T1000 (cell line): Measurements from ENCODE around the gene GABRB3.
"Not testable (repeated sequence)": the region's sequence is repeated elsewhere in the genome, so short reads cannot be mapped to it uniquely, and the experiment has no call there.

Experiments used
- DNase-seq: peaks from one replicate; lab custom pipeline; 2025; ENCODE audit warnings: mixed read lengths; lab: John Stamatoyannopoulos, UW

Gene GABRB3

DNA sequence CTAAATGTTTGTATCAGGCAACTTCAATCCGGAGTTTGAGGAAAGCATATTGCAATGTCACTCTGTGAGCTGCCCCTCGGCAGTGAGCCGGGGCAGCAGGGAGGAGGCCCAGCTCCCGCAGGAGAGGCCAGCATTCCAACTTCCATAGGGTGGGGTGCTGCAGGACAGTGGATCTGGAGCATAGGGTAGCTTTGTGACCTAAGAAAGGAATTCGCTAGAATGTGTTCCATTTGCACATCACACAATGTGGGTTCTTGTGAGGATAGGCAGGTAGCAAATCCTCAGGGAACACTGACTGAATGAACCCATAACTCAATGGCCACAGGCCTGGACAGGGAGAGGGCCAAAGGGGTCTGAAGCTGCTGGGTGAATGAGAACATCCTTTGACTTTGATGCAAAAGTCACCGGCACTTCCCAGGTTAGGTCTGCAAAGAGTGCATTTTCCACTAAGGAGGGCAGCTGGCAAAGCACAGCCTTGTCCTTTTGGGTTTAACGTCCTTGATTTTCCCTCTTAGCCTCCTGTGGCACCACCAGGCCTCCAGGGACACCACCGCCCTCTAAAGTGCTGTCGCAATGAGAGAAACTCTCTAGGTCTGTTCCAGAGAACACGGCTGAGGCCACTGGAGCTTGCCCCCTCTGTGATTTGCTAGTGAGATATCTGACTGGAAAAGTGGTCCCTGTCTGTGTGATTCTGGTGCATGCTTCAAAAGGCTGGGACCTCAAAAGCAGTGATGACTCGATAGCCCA lies 36.2 kb downstream of the GABRB3 start:
- no peak for DNase-seq

DNA sequence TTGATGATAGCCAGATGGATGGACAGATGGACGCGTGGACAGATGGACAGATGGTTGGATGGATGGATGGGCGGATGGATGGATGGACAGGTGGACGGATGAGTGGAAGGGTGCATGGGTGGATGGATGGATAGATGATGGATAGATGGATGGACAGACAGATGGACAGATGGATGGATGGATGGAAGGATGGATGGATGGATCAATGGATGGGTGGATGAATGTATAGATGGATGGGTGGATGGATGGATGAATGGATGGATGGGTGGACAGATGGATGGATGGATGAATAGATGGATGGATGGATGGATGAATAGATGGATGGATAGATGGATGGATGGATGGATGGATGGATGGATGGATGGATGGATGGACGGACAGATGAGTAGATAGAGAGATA lies 40.9 kb downstream of the GABRB3 start:
- DNase-seq = no peak

DNA sequence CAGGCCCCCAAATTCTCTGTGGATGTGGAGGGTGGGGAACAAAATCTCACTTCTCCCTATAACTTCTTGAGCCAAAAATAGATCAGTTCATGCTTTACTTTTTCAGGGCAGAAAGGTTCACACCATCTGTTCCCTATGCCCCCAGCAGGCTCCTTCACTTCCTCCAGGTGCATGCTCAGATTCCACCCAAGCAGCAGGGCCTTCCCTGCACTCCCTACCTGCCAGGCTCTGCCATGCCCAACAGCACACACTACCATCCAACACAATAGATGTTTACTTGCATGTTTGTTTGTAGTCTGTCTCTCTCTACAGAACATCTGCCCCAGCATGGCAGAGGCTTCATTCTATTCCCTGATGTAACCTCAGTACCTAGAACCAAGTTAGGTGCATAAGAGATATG lies 43.3 kb downstream of the GABRB3 start:
- no peak for DNase-seq

DNA sequence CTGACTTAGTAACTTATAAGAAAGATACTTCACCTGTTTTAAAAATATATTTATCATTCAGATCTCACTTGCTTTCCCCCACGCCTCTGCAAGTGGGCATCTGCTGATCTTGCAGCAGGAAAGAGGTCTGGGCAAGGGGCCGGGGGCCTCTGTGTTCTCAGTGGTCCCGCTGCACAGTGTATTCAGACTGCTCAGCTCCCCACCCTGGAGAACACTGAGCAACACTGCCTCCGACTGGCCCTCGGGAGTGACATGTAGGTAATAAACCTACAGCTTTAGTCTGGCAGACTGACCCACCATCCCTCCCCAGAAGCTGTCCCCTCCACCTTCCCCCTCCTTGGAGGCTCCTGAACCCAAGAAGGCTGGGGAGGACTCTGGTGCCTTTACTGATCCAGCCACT lies 43.8 kb downstream of the GABRB3 start:
- DNase-seq = no peak

DNA sequence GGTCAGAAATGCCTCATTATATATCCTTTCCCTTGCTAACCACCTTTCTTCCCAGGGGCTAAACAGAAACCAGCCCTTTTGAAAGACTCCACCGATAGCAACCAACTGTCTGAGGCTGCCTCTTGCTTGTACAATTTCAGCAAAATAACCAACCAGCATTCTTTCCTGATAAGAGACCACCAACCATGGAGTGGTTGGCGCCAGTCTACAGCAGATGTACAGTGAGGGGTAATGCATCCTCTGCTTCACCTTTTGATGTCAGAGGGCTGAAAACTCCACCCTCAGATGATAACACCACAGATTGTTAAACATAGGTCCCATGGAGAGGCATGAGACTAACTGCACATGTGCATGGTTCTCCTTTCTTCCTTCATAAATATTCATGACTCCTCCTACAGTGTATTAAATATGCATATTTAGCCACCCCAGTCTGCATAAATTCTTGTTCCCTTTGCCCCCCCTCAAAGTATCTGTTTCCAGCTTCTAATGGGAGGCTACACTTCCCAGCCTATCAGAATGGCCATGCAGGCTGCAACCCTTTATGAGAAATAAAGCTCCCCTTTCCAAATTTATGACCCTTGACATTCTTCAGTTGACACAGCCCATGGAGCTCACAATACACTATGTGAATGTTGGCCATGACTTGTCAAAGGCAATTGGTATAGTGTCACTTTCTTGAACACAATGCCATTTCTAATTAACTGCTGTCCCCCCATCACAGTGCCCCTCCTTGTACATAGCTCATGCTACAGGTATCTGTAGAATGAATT lies 48.3 kb downstream of the GABRB3 start:
- no peak for DNase-seq

DNA sequence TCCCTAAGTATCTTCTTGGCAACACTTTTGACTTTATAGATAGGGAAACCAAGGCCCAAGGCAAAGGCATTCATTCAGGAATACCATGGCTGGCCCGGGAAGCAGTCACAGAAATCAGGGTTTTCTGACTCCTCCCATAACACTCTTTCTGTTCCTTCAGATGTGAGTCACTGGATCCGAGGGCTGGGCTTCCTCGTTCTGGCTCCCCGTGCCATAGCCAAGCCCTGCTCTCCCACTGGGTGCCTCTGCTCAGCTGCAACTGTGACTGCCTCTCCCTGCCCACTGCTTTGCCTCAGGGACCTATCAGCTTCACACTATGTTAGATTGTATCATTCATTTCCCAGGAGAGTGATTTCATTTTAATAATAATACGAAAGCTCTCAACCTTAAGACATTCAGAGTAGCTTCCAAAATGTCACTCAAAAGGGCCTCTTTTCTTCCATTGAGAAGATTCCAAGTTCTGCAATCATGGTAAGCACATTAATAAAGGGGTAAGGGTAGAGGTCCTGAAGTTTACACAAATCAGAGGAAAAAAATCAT lies 50.2 kb downstream of the GABRB3 start:
- no peak for DNase-seq

DNA sequence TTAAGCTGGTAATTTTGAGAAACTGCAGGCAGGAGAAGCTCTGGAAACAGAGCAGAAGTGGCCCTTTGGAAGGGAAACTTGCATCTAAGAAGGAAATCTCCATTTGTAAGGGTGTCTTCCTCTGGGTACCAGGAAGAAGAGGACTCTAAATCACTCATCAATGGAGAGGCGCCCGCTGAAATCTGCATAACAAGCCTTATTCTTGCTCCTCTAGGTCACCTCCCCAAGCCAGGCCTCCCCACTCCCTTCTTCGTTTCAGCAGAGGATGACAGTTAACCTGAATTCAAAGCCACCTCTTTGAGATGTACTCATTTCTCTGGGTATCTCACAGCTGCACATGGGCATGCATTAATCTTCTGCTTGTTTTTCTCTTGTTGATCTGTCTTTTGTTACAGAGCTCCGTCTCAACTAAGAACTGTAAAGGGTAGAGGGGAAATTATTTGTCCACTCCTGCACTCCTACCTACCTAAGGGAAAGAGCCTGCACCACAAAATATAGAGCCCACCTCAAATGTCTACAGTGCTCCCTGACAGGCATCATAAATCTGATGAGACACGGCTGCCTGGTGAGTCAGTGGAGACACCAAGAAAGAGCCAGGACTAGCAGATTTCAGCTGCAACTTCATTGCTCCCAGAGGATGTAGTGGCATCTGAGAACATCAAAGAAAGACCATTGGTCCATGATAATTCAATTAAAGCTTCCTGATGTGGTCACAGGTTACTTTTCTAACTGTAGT lies 51.5 kb downstream of the GABRB3 start:
- DNase-seq = no peak

DNA sequence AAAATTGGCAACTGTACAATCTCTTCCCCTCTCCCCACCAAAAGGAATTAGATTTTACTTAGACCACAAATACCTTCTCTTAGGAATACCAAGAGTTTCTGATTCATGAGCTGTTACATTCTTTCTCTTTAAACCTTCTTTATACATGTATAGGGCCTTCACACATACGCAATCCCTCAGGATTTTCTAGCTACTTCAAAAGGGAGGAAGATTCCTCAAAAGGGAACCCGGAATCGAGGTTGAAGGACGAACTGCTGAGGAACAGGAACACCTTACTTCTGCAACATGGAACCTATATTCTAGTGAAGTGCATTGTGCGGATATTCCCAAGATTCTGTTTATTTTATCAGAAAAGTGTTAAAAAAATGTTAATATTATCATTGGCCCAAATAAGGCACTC lies 52.3 kb downstream of the GABRB3 start:
- no peak for DNase-seq

DNA sequence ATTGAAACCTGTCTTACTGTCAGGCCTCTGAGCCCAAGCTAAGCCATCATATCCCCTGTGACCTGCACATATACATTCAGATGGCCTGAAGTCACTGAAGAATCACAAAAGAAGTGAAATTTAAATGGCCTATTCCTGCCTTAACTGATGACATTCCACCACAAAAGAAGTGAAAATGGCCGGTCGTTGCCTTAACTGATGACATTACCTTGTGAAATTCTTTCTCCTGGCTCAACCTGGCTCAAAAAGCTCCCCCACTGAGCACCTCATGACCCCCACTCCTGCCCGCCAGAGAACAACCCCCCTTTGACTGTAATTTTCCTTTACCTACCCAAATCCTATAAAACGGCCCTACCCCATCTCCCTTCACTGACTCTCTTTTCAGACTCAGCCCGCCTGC lies 53.0 kb downstream of the GABRB3 start:
- not testable (repeated sequence) for DNase-seq

DNA sequence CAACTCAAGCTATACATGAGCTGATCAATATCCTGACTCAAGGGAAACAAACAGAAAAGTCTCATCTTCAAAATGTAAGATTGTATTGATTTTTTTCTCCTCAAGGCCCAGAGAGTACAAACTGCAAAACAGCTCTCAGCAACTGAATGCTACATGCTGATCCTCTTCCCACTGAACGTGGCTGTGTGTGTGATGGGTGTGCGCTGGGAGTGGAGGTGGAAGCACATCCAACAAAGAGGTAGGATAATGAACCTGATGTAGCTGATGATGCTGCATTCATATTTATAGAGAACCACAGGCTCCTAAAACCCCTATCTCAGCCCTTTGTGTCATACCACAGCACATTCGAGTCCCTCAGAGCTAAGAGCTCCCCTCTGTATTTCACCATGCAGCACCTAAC lies 56.8 kb downstream of the GABRB3 start:
- no peak for DNase-seq

DNA sequence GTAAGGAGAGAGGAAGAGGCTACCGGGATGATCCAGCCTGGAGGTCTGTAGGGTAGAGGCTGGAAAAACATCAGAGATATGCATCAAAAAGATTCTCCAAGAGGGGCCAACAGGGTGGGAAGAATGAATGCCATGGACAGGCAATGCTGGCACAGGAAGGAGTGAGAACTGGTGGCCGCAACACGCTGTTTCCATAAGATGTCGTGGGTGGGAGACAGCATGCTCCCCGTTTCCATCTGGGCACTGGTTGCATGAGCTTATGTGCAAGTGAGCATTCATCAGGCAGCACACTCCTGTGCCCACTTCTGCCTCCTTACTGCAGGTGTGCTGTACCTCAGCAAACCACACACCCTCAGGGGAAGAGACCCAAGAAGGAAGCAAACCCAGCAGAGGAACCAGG lies 59.4 kb downstream of the GABRB3 start:
- DNase-seq = no peak

DNA sequence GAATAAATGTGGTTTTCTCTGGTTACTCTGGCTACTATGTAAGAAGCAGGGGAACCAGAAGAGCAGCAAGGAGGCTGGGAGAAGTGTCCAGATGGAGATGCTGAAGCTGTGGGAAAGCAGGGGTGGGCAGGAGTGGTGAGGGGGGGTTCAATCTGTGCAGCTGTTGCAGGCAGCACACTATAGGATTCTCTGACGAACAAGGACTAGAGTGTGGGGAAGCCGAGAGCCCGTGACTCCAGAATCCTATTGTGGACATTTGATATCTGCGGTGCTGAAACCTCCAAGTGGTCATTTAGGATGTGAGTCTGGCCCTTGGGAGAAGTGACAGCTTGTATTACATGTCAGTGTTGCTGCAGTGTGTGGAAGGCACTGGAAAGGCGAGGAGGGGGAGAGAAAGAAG lies 60.5 kb downstream of the GABRB3 start:
- no peak for DNase-seq

DNA sequence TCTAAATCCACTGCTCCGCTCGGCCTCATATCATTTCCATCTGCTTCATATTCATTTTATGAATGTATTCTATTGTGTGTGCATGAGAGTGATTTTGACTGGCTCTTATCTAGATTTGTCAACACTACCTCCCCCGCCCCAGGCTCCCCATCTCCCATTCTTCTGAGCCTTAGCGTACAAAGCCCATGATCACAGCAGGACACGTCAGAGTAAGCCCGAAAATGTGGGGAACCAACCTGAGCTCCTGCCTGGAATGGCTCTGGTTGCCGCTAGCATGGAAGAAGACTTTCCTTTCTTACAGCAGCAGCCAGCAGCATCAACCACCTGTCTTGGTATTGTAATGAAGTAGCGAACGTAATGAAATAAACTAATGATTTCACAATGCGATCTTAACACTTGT lies 61.4 kb downstream of the GABRB3 start:
- DNase-seq = no peak

DNA sequence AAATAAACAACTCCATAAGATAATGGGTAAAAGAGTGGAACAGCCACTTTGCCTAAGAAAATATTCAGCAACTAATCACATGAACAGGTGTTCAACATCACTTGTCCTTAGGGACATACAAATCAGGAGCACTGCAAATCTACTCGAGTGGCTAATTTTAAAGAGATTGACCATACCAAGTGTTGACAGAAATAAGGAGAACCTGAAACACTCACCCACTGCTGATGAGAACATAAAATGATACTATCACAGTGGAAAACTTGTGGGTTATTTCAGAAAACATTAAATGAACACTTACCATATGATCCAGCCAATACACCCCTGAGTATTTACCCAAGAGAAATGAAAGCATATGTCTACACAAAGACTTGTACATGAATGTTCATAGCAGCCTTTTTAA lies 70.5 kb downstream of the GABRB3 start:
- no peak for DNase-seq

DNA sequence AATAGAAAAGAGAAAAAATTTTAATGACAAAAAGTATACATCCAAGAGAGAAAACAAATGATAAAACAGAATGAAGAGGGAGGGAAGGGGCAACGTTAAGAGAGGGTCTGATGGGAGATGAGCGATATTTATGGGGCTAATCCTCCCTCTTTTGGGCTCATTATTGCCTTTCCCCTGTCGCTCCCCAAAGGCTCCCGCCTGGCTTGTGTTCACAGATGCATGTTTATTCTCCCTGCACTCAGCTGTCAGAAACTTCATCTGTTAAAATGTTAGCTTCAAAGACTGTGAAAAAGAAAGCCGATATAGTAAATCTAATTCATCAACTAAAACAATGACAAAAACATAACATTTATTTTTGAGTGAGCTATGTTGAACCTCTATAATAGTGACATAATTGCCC lies 74.3 kb downstream of the GABRB3 start:
- no peak for DNase-seq

DNA sequence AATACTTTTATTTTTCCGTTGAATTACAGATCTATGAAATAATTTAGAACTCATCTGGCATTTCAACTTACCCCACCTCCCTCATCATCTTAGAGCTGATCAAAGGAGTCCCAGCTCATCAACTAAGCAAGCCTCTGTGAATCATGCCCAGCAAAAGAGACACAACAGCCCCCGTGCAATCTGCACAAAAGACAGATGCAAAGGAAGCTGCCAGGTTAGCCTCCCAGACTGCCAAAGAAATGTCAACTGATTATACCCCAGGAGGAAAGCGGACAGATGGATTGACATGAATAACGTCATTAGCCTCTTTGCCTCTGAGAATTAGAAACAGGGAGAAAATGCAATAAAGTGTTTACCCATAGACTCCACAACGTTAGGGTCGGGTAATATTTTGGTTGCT lies 75.0 kb downstream of the GABRB3 start:
- no peak for DNase-seq

DNA sequence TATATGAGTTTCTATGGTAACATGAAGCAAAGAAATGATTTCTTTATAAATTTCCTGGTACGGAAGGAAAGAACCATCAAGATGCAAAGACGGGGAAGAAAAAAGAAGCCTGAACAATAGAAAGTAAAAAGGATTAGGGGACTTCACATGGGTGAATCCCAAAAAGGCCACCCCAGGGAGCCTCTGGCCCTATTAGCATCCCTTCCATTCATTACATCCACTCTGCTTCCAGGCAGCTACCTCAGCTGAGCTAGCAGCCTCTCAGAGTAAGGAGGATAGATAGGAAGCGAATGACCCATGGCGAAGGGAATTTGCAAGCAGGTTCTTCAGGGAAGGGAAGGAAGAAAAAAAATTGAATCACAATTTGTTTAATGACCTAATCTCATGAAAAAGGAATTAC lies 81.6 kb downstream of the GABRB3 start:
- DNase-seq = no peak

DNA sequence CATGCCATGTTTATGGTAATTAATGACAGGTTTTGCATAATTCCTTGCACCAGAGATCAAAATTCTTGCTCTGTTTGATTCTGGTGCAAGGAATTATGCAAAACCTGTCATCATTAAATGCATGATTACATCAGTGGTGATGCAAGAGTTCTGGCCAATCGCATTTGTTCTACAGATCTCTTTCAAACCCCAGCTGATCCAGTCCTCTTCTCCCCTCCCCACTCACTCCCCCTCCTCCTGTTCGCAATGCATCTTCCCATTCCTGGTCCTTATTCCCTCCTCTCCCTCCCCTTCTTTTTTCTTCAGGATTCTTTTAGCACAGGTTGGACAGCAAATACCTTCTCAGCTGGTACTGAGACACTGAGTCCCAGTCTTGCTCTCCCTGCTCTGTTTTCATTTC lies 82.1 kb downstream of the GABRB3 start:
- no peak for DNase-seq

DNA sequence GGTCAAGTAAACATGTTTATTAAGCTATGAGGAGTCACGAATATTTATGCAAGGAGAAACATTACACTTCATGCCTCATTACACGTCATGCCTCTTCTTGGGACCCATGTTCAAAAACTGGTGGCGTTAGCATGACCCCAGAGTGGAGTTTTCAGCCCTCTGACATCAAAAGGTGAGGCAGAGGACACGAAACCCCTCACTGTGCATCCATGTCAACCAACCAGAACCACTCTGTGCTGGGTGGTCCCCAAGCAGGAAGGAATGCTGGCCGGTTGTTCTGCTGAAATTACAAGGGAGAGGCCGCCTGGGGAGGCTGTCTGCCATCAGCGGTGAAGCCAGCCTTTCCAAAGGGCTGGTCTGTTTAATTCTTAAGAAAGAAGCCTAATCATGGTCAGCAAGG lies 83.4 kb downstream of the GABRB3 start:
- no peak for DNase-seq

DNA sequence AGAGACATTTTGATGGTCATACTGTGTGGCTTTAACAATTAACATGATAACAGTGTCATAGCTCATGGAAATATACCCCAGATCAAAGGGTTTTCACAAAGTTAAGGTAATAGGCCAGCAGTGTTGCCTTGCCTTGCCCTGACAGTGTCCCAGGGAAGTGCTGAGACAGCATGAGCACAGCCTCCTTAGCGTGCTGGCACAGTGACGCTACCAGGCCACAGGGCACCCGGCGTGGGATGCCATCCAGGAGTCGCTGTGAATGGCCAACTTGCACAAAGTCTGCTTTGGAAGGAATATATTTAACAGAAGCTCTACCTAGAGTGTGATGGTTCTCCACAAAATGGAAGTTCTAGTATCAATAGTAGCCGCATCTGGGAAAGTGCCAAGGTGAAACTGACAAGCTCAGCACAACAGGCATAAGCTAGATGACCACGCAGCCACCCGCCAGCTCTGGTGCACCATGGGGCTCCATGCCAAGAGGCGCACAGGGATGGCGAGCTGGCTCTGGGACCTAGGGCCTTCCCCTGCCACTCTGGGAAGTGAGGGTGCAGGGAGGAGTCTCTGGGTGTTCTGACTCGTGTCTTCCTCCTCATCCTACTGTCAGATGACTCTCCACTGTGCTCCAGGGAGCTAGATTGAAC lies 86.2 kb downstream of the GABRB3 start:
- DNase-seq = no peak

DNA sequence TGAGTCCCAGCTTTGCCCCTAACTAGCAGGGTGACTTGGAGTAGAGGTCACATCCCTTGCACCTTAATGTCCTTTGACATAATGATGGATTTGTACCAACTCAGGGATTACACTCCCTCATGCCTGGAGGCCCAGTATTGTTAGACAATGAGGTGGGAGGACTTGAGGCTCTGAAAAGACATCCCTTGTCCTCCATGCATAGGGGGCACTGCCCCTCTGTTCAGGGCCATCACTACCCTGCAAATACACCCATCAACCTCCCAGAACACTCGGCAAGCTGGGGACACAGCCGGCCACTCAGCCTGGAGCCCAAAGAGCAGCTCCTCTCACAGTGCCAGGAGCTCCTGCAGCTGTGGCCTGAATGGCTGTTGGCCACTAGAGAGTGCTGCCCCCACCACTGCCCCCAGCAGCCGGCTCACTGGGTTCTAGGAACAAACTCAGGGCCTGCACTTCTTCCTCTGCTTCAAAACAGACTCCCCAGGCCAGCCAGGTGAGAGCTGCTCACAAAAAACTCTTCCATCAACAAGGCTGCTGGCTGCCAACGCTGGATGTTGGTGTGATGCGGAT lies 90.2 kb downstream of the GABRB3 start:
- no peak for DNase-seq

DNA sequence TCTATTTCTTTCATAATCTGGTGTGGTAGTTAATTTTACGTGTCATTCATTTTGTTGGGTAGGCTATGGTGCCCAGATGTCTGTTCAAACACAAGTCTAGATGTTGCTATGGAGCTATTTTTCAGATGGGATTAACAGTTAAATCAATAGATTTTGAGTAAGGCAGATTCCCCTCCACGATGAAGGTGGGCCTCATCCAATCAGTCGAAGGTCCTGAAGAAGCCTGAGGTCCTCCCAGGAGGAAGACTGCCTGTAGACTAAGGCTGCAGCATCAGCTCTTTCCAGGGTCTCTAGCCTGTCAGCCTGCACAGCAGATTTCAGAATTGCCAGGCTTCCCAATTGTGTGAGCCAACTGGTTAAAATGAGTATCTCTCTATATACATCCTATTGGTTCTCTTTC lies 92.9 kb downstream of the GABRB3 start:
- no peak for DNase-seq
